Coronary artery (tissue), 2 donors: ENCODE data around the gene PSG5.
"Not testable (repeated sequence)": the region's sequence is repeated elsewhere in the genome, so short reads cannot be mapped to it uniquely, and the experiment has no call there.

ENCODE experiments used
- DNase-seq: peaks from one replicate; pipeline ENCODE4 v3.0.0-alpha.2; 2017; ENCODE audit warnings: low spot score
- H3K27ac ChIP-seq, 2 donors: fragments of 200-600 bp; sonication (generic); one replicate each; pipeline ENCODE4 v1.5.1; 2016 to 2019
- H3K4me3 ChIP-seq: fragments of 200-600 bp; sonication (generic); 2 replicates; pipeline ENCODE4 v1.5.1; 2016; ENCODE audit warnings: mild to moderate bottlenecking, moderate library complexity
- CTCF ChIP-seq: fragments of 200-600 bp; sonication (generic); IDR thresholded peaks from one replicate; pipeline ENCODE4 v1.5.1; 2019; ENCODE audit warnings: antibody characterized with exemption

PSG5 gene

GRCh38 chr19:43201337-43201801 lies 15.0 kb upstream of the PSG5 start:
- not testable (repeated sequence) for H3K27ac ChIP-seq, DNase-seq, H3K4me3 ChIP-seq

- H3K27ac ChIP-seq, H3K4me3 ChIP-seq, DNase-seq: not testable (repeated sequence)
These were observed 12.5 kb upstream of the PSG5 start for GRCh38 chr19:43198686-43199419.

- DNase-seq, H3K4me3 ChIP-seq, H3K27ac ChIP-seq: not testable (repeated sequence)
These were observed 11.5 kb upstream of the PSG5 start for GRCh38 chr19:43197666-43198397.

GRCh38 chr19:43194397-43194796 lies 8.1 kb upstream of the PSG5 start:
- not testable (repeated sequence) for H3K4me3 ChIP-seq, DNase-seq, H3K27ac ChIP-seq

- H3K4me3 ChIP-seq, H3K27ac ChIP-seq, DNase-seq: not testable (repeated sequence)
These were observed 6.2 kb upstream of the PSG5 start for GRCh38 chr19:43192381-43193155.

- not testable (repeated sequence) for H3K27ac ChIP-seq, DNase-seq, H3K4me3 ChIP-seq
These were observed 1.8 kb upstream of the PSG5 start for GRCh38 chr19:43188092-43188491.

- not testable (repeated sequence) for H3K27ac ChIP-seq, H3K4me3 ChIP-seq, DNase-seq
These were observed 4.2 kb downstream of the PSG5 start for GRCh38 chr19:43181869-43182771.

- H3K4me3 ChIP-seq, H3K27ac ChIP-seq, DNase-seq: not testable (repeated sequence)
These were observed 6.7 kb downstream of the PSG5 start for GRCh38 chr19:43179569-43180147.

- not testable (repeated sequence) for DNase-seq, H3K27ac ChIP-seq, H3K4me3 ChIP-seq
These were observed 7.8 kb downstream of the PSG5 start for GRCh38 chr19:43178577-43178976.

GRCh38 chr19:43165906-43166305 lies 20.4 kb downstream of the PSG5 start:
- H3K4me3 ChIP-seq, DNase-seq, H3K27ac ChIP-seq: not testable (repeated sequence)

- H3K27ac ChIP-seq, DNase-seq, H3K4me3 ChIP-seq: not testable (repeated sequence)
These were observed 23.2 kb downstream of the PSG5 start for GRCh38 chr19:43163135-43163534.

GRCh38 chr19:43162261-43162660 lies 24.1 kb downstream of the PSG5 start:
- not testable (repeated sequence) for DNase-seq, H3K27ac ChIP-seq, H3K4me3 ChIP-seq

GRCh38 chr19:43152214-43152613 lies 34.1 kb downstream of the PSG5 start:
- Histone ChIP-seq H3K4me3 (no peak overlapping the region), H3K27ac (no peak overlapping the region)
- no peak for TF ChIP-seq CTCF
- DNase-seq = no peak

- DNase-seq, H3K4me3 ChIP-seq, H3K27ac ChIP-seq: not testable (repeated sequence)
These were observed 36.5 kb downstream of the PSG5 start for GRCh38 chr19:43149788-43150187.
